Cardiac muscle cell (in vitro differentiated cells and primary cell): ENCODE results near the gene NOXA1. TPM values are rescaled to one million over a fixed set of nuclear protein-coding genes. Genes with fewer than 3 reads are reported as not detected.
A peak's percentile ranks its signal among the peaks of the same experiment; 100 is the strongest.

ENCODE experiments used
- DNase-seq, 2 donors: peaks; one replicate each; pipeline versions ENCODE4 v3.0.0 to v3.0.0-alpha.2; 2010 to 2017; ENCODE audit warnings: low read depth in 1 of 2, low spot score in 1 of 2
- H3K27ac ChIP-seq: fragments of 200-600 bp; sonication (generic); 2 replicates; pipeline ENCODE4 v1.5.1; 2016
- H3K27me3 ChIP-seq: fragments of 200-600 bp; sonication (generic); 2 replicates; pipeline ENCODE4 v1.6.0; 2016; ENCODE audit warnings: control low read depth
- H3K36me3 ChIP-seq: fragments of 200-600 bp; sonication (generic); 2 replicates; pipeline ENCODE4 v1.5.1; 2016; ENCODE audit warnings: control low read depth
- H3K4me1 ChIP-seq: fragments of 200-600 bp; sonication (generic); 2 replicates; pipeline ENCODE4 v1.8.1; 2017; ENCODE audit warnings: low read depth, mild to moderate bottlenecking, mixed run types
- H3K4me3 ChIP-seq: fragments of 200-600 bp; sonication (generic); 2 replicates; pipeline ENCODE4 v1.5.1; 2016; ENCODE audit warnings: mild to moderate bottlenecking
- H3K9me3 ChIP-seq: fragments of 200-600 bp; sonication (generic); 2 replicates; pipeline ENCODE4 v1.5.1; 2017; ENCODE audit warnings: low read depth, mild to moderate bottlenecking, control low read depth
- CTCF ChIP-seq: IDR thresholded peaks from 2 replicates; pipeline ENCODE4 v1.5.1; 2012; ENCODE audit warnings: low read depth, mild to moderate bottlenecking, low read length
- polyA plus RNA-seq: library from polyadenylated mRNA; unstranded; fragments of >200 nt; fragmentation: Nextera tagmentation; extraction: Ambion mirVana; gene quantifications from 2 replicates; pipeline ENCODE4 v1.2.1, GENCODE V29; 2016
- total RNA-seq: library from RNA; depleted of rRNA; stranded (reverse); fragments of >200 nt; gene quantifications from 2 replicates; pipeline ENCODE4 v1.2.3, GENCODE V29; 2016

NOXA1 gene
- total and polyA plus RNA-seq, 2 experiments from 2014 or later, result 8.1 to 12.0 TPM

- peaks cover 6% of the 10 kb centered on the region for H3K4me1 ChIP-seq
- no peak overlapping the region for H3K4me3 ChIP-seq
- H3K9me3 ChIP-seq, result no peaks in the 10 kb centered on the region
- TF ChIP-seq CTCF, result no peak
- H3K27me3 ChIP-seq, result peaks cover 18% of the 10 kb centered on the region
- no peak overlapping the region for H3K27ac ChIP-seq
- no peaks in the 10 kb centered on the region for H3K36me3 ChIP-seq
- DNase-seq, result no peak
These were observed 37.4 kb downstream of the NOXA1 start for GRCh38 chr9:137460363-137461315.

- Histone ChIP-seq H3K4me1 (peaks cover 6% of the 10 kb centered on the region), H3K27ac (no peak overlapping the region), H3K36me3 (no peaks in the 10 kb centered on the region), H3K27me3 (peaks cover 18% of the 10 kb centered on the region), H3K9me3 (no peaks in the 10 kb centered on the region), H3K4me3 (no peak overlapping the region)
- no peak for TF ChIP-seq CTCF
- no peak for DNase-seq
These were observed 38.1 kb downstream of the NOXA1 start for GRCh38 chr9:137461316-137461662.

DNA sequence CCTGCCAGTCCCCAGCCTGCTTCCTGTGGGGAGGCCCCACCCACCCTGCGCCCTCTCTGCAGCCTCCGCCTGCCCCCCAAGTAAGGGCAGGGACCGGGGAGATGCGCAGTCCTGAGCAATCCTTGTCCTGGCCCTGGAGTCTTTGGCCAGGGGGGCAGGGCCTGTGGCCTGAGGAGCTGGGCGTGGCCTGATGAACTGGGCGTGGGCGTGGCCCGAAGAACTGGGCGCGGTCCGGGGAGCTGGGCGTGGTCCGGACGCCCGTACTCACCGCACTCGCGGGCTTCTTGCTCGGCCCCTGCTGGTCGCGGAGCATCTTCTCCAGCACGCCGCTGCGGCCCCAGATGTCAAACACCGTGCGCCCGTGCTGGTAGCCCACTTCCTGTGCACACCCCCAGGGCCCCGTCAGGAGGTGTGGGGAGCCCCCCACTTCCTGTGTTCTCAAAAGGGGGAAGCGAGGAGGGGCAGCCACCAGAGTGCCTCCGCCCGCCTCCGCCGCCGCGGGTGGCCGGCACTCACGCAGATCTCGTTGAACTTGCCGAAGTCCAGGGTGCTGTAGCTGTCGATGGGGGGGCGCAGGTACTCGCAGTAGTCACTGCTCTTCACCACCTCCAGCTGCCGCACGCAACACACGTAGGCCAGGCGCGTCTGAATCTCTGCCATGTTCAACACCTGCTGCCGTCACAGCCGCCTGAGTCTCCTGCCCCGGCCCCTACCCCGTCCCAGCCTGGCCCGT lies 38.6 kb downstream of the NOXA1 start:
- no peaks in the 10 kb centered on the region for H3K9me3 ChIP-seq
- H3K27me3 ChIP-seq, result peaks cover 18% of the 10 kb centered on the region
- DNase-seq, result peak; percentile 59 to 76
- no peak overlapping the region for H3K27ac ChIP-seq
- H3K4me1 ChIP-seq, result peaks cover 6% of the 10 kb centered on the region
- peak; percentile 21 for TF ChIP-seq CTCF
- H3K4me3 ChIP-seq, result no peak overlapping the region
- H3K36me3 ChIP-seq, result no peaks in the 10 kb centered on the region

DNA sequence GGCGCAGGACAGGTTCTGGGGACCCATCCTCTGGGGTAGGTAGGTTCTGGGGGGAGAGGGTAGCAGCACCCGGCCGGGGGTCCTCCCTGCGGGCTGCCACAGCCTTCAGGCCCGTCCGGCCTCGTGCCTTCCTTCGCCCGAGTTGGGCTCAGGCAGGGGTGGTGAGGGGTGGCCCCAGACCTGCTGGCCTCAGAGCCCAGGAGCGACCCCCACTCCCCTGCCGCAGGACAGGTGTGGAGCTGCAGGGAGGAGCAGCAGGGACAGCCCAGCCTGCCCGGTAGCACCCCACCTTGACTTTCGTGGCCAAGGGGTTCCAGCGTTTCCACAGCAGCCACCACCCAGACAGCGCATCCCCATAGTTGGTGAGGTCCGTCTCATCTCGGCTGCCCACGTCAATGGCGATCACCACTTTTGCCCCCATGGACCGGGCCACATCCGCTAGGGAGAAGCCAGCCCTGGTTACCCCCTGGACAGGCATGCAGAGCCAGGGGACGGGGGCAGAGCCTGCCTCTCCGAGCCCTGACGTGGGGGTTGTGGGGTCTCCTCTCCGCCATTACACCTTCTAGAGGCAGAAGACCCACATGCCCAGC lies 39.3 kb downstream of the NOXA1 start:
- Histone ChIP-seq H3K27ac (no peak overlapping the region), H3K36me3 (no peaks in the 10 kb centered on the region), H3K4me1 (peaks cover 6% of the 10 kb centered on the region), H3K4me3 (no peak overlapping the region), H3K9me3 (no peaks in the 10 kb centered on the region), H3K27me3 (peaks cover 18% of the 10 kb centered on the region)
- no peak for TF ChIP-seq CTCF
- no peak for DNase-seq

GRCh38 chr9:137462986-137463930 lies 40.1 kb downstream of the NOXA1 start:
- Histone ChIP-seq H3K27me3 (peaks cover 18% of the 10 kb centered on the region), H3K27ac (no peak overlapping the region), H3K4me3 (no peak overlapping the region), H3K9me3 (no peaks in the 10 kb centered on the region), H3K4me1 (peaks cover 4% of the 10 kb centered on the region), H3K36me3 (no peaks in the 10 kb centered on the region)
- TF ChIP-seq CTCF, result no peak
- no peak for DNase-seq
